GM18502 (cell line): ENCODE results near the gene MITD1.
A peak's percentile ranks its signal among the peaks of the same experiment; 100 is the strongest.
"Not testable (repeated sequence)": the region's sequence is repeated elsewhere in the genome, so short reads cannot be mapped to it uniquely, and the experiment has no call there.

Source experiments
- ATAC-seq: cut with Tn5 transposase; IDR thresholded peaks from one replicate; pipeline ENCODE4 v1.9.1; 2021; ENCODE audit warnings: mild to moderate bottlenecking; ENCODE audit not compliant: unreplicated experiment, poor library complexity

The MITD1 gene

DNA sequence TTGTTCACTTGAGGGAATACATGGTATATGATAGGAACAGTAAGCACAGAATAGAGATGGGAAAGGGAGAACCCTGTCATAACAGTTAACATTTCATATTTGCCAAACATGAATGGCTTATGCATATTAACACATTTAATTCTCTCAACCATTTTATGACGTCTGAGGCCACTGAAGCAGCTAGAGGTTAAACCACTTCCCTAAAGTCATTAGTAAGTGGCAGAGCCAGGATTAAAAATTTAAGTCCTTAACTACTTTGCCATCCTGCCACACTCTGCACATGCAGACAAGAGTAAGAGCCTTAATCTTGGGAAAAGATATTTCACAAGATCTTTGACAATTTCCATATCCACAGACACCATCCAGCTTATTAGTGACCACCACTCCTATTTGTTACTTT lies 24.0 kb downstream of the MITD1 start:
- ATAC-seq = no peak

DNA sequence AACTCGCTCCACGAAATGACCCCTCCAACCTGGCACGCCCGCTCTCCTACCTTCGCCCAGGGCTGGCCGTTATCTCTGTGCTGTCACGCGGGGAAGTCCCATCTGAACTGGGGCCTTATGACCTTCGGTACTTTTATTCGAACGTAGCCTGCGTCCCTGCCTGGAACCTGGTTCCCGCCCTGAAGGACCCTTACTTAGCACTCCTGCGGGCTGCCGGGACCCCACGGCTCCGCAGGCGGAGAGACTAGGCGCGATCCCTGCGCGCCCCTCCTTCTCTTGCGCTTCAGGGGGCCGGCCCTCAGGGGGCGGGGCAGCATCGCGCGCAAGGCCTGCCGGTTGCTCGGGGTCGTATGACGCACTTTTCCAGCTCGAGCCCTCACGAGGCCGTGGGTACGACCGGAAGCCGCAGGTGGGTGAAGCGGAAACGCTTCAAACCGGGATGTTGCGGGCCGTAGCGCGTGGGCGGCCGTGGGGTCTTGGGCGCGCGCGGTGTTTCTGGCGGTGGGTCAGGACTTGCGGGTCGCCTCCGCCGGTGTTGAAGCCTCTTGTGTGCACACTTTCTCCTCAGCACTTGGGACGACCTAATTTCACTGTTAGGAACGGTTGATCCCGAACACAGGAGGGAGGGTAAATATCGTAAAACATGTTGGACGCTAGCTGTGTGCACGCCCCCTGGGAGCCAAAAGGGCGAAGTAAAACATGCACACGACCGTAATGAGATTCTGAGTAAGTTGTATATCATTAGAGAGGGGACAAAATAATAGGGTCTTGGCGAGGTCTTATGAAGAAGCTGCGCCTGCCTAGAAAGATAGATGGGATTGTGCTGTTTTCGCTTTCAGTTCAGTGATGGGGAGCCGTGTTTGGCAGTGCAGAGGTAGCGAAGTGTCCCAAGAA lies 26.0 kb downstream of the MITD1 start, which contains the start of the genes LIPT1 and TSGA10:
Gene LIPT1, plus strand, starts transcription at position 325 of the 894 bp plus-strand sequence. CDS start 6,991 bp downstream, outside the sequence.
Gene TSGA10, minus strand, starts transcription at position 300 of the 894 bp plus-strand sequence. CDS start 45,503 bp downstream, outside the sequence.
- ATAC-seq = peak; percentile 97

DNA sequence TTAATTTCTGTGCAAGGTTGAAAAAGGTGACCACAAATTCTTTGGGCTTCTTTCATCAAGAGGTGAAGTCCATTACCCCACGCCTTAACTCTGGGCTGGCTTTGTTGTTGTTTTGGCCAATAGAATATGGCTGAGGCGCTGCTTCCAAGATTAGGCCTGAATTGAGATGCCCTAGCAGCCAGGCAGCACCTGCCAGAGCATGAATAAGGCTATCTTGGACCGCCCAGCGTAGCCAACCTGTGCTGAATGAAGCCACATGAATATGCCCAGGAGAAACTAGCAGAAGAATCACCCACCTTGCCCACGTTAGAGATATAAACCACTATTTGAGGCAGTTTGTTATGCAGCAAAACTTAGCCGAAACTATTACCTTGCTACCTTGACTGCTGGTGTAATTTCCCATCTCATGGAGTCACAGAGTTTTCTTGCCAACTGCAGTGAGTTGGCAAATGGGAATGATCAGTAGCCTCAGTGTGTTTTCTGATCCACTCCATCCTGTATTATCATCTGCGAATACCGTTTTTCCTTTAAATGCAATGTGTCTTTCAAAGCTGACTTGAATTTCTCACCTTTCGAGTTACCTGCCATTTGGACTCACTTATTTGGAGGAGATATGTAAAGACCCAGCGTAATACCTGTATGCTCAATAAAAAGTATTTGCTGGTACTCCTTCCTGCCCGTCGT lies 26.8 kb downstream of the MITD1 start:
- no peak for ATAC-seq

DNA sequence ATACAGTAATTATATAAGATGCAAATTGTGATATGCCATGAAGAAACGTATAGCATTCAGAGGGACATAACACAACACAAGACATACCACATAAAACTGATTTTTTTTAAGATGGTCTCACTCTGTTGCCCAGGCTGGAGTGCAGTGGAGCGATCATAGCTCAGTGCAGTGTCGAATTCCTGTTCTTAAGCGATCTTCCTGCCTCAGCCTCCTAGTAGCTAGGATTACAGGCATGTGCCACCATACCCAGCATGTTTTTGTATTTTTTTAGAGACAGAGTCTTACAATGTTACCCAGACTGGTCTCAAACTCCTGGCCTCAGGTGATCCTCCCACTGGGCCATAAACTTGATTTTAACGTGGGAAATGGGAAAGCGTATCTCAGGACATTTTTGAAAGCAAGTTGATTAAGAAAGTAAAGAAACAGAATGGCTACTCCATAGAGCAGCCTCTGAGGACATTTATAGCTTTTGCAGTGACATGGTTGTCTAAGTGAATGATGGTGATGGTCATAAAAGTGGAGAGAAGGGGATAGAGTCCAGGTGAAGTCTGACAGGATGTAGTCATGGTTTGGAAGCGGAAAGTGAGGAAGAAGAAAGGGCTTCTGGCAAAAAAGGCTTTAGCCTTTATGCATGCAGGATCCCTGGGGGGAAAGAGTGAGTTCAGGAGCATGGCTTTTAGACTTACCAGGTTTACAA lies 28.5 kb downstream of the MITD1 start:
- no peak for ATAC-seq

DNA sequence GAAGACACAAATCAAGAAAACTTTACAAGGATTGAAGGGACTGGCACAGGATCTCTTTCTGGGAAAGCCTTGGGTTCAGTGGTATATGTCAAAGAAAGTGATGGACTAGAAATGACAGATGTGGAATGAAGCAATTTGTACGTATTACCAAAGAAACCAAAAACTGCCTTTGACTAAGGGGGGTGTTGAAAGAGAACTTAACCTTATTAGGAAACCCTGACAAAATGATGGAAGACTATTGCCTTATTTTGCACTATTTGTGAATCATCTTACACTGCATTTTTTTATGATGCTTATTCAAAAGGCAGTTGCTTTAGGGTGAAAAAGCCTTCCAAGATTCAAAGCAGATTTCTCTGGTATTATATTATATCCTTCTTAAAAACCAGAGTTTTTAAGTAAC lies 30.2 kb downstream of the MITD1 start:
- ATAC-seq = no peak

DNA sequence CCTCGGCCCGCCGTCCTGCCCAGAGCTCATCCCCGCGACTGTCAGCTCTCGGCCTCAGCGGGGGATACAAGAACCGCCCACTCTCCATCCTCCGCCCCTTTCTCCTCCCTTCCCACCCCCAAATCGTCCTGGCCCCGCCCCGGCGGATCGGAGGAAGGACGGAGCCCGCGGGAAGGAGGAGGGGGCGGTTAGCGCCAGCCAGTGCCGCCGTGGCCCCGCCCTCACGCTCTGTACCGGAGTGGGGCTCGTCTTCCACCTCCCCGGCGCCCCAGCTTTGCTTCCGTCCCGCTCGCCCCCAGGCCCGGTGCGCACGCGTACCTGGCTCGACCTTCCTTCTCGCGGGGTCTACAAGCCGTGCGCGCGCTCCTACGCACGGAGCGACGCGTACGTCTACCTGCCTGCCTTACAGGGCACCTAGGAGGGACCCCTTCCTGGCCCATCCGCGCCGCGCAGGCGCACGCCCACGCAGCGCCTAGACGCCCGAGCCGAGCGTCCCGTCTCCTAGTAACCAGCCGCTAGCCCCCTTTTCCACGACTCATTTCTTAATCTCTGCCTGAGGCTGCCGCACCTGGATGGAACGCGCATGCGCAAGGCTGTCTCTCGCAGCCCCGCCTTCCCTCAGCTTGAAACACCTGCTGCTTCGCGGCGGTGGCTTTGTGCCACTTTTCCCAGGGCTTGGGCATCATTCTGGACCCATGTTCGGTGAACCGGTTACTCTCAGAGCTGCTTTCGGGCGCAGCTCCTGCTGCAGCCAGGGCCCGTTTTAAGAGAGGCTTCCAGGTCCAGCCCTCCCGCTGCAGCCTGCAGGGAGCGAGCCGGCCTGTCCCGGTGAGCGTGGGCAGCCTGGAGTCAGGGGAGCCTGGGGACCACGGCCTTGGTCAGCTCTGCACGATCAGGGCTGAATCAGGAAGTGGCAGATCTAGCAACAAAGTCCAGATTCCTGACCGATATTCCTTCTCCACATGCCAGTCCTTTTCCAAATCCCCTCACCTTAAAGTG lies 39.4 kb downstream of the MITD1 start, which contains the start of gene C2orf15:
Gene C2orf15, plus strand, starts transcription at position 598 of the 999 bp plus-strand sequence. CDS start 8,852 bp downstream, outside the sequence.
- peak; percentile 91 for ATAC-seq

DNA sequence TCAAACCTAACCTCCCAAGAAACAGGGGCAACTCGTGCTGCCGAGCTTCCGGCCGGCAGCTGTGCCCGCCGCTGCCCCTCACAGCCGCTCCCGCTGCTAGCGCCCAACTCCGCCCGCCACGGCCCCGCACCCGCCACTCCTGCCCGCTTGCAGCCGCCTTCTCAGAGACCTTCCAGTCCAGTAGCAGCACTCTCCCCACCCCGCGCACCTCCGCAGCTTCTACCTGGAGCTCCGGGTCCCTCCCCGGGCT lies 40.1 kb downstream of the MITD1 start:
- ATAC-seq = peak; percentile 29

DNA sequence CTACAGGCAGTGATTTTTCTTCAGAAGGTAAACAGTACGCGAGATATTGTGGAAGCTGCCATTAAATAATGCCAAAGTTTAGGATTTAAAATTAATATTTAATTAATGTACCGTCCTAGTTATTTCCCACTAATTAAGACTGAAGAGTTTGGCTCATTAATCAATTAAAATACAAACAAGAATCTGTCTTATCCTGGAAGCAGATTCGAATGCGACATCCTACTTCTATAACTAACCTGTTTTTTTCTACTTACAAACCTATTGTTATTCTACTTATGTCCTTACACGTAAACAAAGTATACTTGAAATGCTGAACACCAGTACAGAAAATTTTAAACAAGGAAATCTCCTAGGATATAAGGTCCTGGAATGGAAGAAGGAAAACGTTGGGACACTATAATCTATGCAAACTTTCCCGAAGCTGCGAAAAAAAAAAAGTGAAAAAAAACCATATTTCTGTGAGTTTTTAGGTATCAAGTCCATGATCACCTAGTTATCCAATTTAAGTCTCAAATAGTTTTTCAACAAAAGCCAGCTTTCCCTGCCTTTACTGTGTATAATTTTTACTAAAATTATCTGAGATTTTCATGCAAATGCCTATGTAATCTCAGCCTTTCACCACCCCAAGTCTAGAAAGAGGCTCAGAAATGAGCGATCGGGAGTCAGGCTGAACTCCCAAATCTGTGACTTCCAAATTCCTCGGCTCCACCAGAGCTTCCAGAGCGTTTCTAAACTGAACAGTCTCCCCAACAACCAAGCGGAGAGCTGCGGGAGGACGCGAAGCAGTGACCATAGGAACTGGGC lies 40.6 kb downstream of the MITD1 start:
- no peak for ATAC-seq

DNA sequence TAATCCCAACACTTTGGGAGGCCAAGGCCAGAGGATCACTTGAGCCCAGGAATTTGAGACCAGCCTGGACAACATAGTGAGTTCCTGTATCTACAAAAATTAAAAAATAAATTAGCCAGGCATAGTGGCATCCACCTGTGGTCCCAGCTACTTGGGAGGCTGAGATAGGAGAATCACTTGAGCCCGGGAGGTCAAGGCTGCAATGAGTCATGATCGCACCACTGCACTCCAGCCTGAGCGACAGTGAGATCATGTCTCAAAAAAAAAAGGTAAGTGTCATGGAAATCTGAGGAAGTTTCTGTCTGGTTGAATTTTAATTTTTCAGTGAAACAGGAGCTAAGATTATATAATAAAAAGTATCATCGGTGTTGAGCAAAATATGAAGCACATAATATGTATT lies 41.9 kb downstream of the MITD1 start:
- no peak for ATAC-seq

DNA sequence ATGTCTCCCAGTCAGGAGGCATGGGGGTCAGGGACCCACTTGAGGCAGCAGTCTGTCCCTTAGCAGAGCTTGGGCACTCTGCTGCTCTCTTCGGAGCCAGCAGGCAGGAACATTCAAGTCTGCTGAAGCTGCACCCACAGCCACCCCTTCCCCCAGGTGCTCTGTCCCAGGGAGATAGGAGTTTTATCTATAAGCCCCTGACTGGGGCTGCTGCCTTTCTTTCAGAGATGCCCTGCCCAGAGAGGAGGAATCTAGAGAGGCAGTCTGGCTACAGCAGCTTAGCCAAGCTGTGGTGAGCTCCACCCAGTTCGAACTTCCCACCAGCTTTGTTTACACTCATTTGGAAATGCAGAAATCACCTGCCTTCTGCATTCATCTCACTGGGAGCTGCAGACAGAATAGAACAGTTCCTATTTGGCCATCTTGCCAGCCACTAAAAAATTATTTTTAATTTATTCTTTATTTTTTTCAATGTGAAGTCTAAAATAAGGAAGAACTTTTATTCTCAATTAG lies 45.8 kb downstream of the MITD1 start:
- not testable (repeated sequence) for ATAC-seq

DNA sequence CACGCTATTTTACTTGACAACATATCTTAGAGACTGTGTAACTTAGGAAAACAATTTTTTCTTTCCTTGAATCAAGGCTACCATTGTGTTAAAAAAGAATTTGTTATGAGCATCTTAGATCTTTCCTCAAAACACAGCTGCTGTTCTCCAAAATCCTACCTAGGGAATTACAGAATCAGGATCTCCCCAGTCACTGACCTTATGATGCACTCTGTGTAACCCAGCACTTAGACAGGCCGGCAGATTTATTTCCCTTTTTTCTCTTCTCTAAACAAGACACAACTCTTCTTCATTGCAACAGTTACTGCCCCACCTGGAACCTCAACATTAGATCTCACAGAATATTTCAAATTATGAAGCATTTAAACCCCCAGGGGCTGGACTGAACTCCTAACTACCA lies 52.9 kb downstream of the MITD1 start:
- ATAC-seq = no peak
